Keratinocyte (primary cell): ENCODE data around the gene PTGDR2. TPM values are rescaled to one million over a fixed set of nuclear protein-coding genes. Genes with fewer than 3 reads are reported as not detected.
A peak's percentile ranks its signal among the peaks of the same experiment; 100 is the strongest.

Experiments
- DNase-seq: peaks from one replicate; pipeline ENCODE4 v3.0.0-alpha.2; 2011; ENCODE audit warnings: low read depth, missing footprints, low spot score
- FAIRE-seq: peaks from 2 replicates; lab custom pipeline; 2011; peaks lifted over from hg19 to GRCh38; lab: Jason Lieb, UNC
- H2AFZ ChIP-seq: 2 replicates; pipeline ENCODE4 v1.6.0; 2012; ENCODE audit warnings: low read length, control low read depth, inconsistent platforms; ENCODE audit not compliant: control insufficient read depth
- H3K27ac ChIP-seq: 2 replicates; pipeline ENCODE4 v1.5.1; 2011; ENCODE audit warnings: low read length; ENCODE audit not compliant: control insufficient read depth, insufficient read depth
- H3K27me3 ChIP-seq: 3 replicates; pipeline ENCODE4 v1.6.0; 2011; ENCODE audit warnings: low read length; ENCODE audit not compliant: control insufficient read depth, insufficient read depth; ENCODE audit errors: extremely low read depth
- H3K36me3 ChIP-seq, 2 experiments: 2 replicates in 1 of 2; 3 replicates in 1 of 2; pipeline ENCODE4 v1.5.1; 2011; ENCODE audit warnings: low read length in 2 of 2, mild to moderate bottlenecking in 1 of 2; ENCODE audit not compliant: control insufficient read depth in 2 of 2, insufficient read depth in 2 of 2; ENCODE audit errors: extremely low read depth in 1 of 2
- H3K4me1 ChIP-seq: 3 replicates; pipeline ENCODE4 v1.5.1; 2011; ENCODE audit warnings: low read length; ENCODE audit not compliant: control insufficient read depth, insufficient read depth; ENCODE audit errors: extremely low read depth
- H3K4me2 ChIP-seq: 3 replicates; pipeline ENCODE4 v1.6.0; 2011; ENCODE audit warnings: low read depth, low read length; ENCODE audit not compliant: control insufficient read depth, insufficient read depth; ENCODE audit errors: extremely low read depth
- H3K4me3 ChIP-seq, 3 experiments: fragments of 200-600 bp in 1 of 3; sonication (generic) in 1 of 3; 2 replicates in 2 of 3; 3 replicates in 1 of 3; pipeline ENCODE4 v1.5.1; 2011 to 2016; ENCODE audit warnings: low read length in 3 of 3, mild to moderate bottlenecking in 3 of 3, control low read depth in 2 of 3, inconsistent platforms in 1 of 3, low read depth in 1 of 3, mixed read lengths in 1 of 3, mixed run types in 1 of 3, moderate library complexity in 1 of 3; ENCODE audit not compliant: control insufficient read depth in 2 of 3, insufficient read depth in 2 of 3; ENCODE audit errors: extremely low read depth in 1 of 3
- H3K79me2 ChIP-seq: 2 replicates; pipeline ENCODE4 v1.6.0; 2012; ENCODE audit warnings: low read length; ENCODE audit not compliant: control insufficient read depth, insufficient read depth
- H3K9ac ChIP-seq: 3 replicates; pipeline ENCODE4 v1.6.0; 2011; ENCODE audit warnings: low read length; ENCODE audit not compliant: control insufficient read depth, insufficient read depth; ENCODE audit errors: extremely low read depth
- H3K9me1 ChIP-seq: 3 replicates; pipeline ENCODE4 v1.6.0; 2011; ENCODE audit warnings: low read length; ENCODE audit not compliant: control insufficient read depth, insufficient read depth; ENCODE audit errors: extremely low read depth
- H3K9me3 ChIP-seq: 2 replicates; pipeline ENCODE4 v1.5.1; 2012; ENCODE audit warnings: low read depth, low read length; ENCODE audit not compliant: control insufficient read depth
- H4K20me1 ChIP-seq: 3 replicates; pipeline ENCODE4 v1.6.0; 2011; ENCODE audit warnings: low read length; ENCODE audit not compliant: control insufficient read depth, insufficient read depth; ENCODE audit errors: extremely low read depth
- EZH2 ChIP-seq: IDR thresholded peaks from one replicate; pipeline ENCODE4 v1.6.1; 2012; ENCODE audit warnings: inconsistent platforms, mild to moderate bottlenecking, low read length, moderate library complexity
- dilution Hi-C: fragments of 300-500 bp; cut with MboI; formaldehyde crosslinking; loops from one replicate; pipeline ENCODE4 v1.7.0; 2020; ENCODE audit warnings: low sequenced_read_pairs; ENCODE audit not compliant: extremely low pct_ligation_motif_present
- polyA plus RNA-seq, 5 experiments: library from polyadenylated mRNA; depleted of rRNA in 3 of 5; stranded (reverse) in 3 of 5; stranded (forward) in 1 of 5; unstranded in 1 of 5; fragments of >200 nt; gene quantifications; 1 replicate in 1 of 5; 2 replicates in 3 of 5; 3 replicates in 1 of 5; pipeline versions ENCODE4 v1.2.1 to v1.2.3, GENCODE V29; 2011 to 2012; ENCODE audit warnings: missing spikeins in 2 of 5, low read depth in 1 of 5, low replicate concordance in 1 of 5
- TF ChIP-seq, protein P1 (sequence below), 3 experiments: IDR thresholded peaks in 1 of 3; conservative IDR thresholded peaks in 1 of 3; optimal IDR thresholded peaks in 1 of 3; 2 replicates in 2 of 3; 3 replicates in 1 of 3; pipeline versions ENCODE3 to v1.5.1; 2011; ENCODE audit warnings: low read length in 3 of 3, mild to moderate bottlenecking in 3 of 3, moderate library complexity in 2 of 3, control low read depth in 1 of 3, inconsistent platforms in 1 of 3; ENCODE audit not compliant: insufficient read depth in 2 of 3; ENCODE audit errors: extremely low read depth in 1 of 3

The PTGDR2 gene
- polyA plus RNA-seq, 1 donor (not counting 4 experiments of a cell fraction or from before 2014, with no cell fraction given): not detected

DNA sequence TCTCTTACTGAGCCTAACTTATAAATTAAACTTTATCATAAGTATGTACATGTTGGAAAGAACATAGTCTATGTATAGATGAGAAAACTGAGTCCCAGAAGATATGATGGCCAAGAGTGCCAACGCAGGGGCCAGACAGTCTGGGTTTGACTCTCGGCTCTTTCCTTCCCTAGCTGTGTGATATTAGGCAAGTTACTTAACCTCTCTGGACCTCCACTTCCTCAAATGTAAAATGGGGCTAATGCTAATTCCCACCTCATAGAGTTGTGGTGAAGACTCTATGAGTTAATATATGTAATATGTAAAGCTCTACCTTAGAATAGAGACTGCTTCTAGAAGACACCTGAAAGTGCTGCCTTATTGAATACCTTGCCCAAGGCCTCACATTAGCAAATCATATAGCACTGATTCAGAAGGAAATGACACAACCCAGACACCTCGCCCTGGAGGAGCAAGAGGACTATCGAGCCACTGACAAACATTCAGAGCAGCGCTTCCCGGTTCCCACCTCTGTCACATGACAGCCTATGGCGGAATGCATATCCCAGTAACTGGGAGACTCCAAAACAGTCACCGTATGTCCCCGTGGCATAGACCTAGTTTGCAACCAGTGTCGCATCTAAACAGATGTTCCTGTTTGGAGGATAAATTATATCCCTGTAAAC lies 25.1 kb downstream of the PTGDR2 start:
- FAIRE-seq (no peak), DNase-seq (no peak)
- Histone ChIP-seq H2AFZ (peak overlapping the region; percentile 81), H3K4me1 (peaks cover 26% of the 10 kb centered on the region), H4K20me1 (no peaks in the 10 kb centered on the region), H3K9me1 (no peaks in the 10 kb centered on the region), H3K9ac (peak overlapping the region; percentile 38), H3K4me3 (peak overlapping the region; percentile 15 to 63 (median 51)), H3K9me3 (no peaks in the 10 kb centered on the region), H3K79me2 (no peaks in the 10 kb centered on the region), H3K27me3 (no peaks in the 10 kb centered on the region), H3K27ac (peak overlapping the region; percentile 66), H3K4me2 (peak overlapping the region; percentile 80), H3K36me3 (no peaks in the 10 kb centered on the region)
- dilution Hi-C loops: no loop called here
- TF ChIP-seq, protein P1, sequence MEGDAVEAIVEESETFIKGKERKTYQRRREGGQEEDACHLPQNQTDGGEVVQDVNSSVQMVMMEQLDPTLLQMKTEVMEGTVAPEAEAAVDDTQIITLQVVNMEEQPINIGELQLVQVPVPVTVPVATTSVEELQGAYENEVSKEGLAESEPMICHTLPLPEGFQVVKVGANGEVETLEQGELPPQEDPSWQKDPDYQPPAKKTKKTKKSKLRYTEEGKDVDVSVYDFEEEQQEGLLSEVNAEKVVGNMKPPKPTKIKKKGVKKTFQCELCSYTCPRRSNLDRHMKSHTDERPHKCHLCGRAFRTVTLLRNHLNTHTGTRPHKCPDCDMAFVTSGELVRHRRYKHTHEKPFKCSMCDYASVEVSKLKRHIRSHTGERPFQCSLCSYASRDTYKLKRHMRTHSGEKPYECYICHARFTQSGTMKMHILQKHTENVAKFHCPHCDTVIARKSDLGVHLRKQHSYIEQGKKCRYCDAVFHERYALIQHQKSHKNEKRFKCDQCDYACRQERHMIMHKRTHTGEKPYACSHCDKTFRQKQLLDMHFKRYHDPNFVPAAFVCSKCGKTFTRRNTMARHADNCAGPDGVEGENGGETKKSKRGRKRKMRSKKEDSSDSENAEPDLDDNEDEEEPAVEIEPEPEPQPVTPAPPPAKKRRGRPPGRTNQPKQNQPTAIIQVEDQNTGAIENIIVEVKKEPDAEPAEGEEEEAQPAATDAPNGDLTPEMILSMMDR (optimal IDR thresholded peaks at IDR 0.05 in 1 of 3, IDR thresholded peaks at IDR 0.05 in 1 of 3, conservative IDR thresholded peaks at IDR 0.05 in 1 of 3; ENCODE audit: extremely low read depth in 1 of 3, insufficient read depth in 2 of 3, low read length in 3 of 3): no peak
- TF ChIP-seq EZH2: no peak

DNA sequence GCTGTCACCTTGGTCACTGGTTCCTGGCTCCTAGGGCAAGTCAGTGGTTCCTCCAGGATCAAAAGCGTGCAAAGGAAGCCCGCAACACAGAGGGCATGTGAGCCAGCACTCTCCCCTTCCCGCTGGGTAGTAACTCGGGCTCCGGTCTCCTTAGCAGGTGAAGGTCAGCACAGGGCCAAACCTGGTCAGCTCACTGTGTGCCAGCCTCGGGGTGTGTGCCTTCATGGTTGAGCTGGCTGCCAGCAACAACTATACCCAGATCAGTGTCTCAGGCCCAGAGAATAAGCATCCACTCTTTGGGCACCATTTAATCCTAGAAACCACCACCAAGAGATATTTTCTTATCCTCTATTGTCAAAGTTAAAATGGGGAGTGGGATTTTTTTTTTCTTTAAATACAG lies 30.0 kb downstream of the PTGDR2 start:
- no peaks in the 10 kb centered on the region for H3K79me2 ChIP-seq
- FAIRE-seq: no peak
- H3K9me3 ChIP-seq: no peaks in the 10 kb centered on the region
- dilution Hi-C loops: no loop called here
- peaks cover 4% of the 10 kb centered on the region for H3K27me3 ChIP-seq
- no peak for DNase-seq
- no peak overlapping the region for H3K4me2 ChIP-seq
- no peaks in the 10 kb centered on the region for H4K20me1 ChIP-seq
- no peaks in the 10 kb centered on the region for H3K36me3 ChIP-seq
- no peak overlapping the region for H3K4me3 ChIP-seq
- H3K9me1 ChIP-seq: no peaks in the 10 kb centered on the region
- no peak overlapping the region for H2AFZ ChIP-seq
- no peak overlapping the region for H3K27ac ChIP-seq
- H3K9ac ChIP-seq: no peak overlapping the region
- TF ChIP-seq, protein P1 (optimal IDR thresholded peaks at IDR 0.05 in 1 of 3, IDR thresholded peaks at IDR 0.05 in 1 of 3, conservative IDR thresholded peaks at IDR 0.05 in 1 of 3; ENCODE audit: extremely low read depth in 1 of 3, insufficient read depth in 2 of 3, low read length in 3 of 3): no peak
- no peak for TF ChIP-seq EZH2
- peaks cover 4% of the 10 kb centered on the region for H3K4me1 ChIP-seq
